Neural cell (in vitro differentiated cells): ENCODE measurements around the gene FLVCR1. TPM values are rescaled to one million over a fixed set of nuclear protein-coding genes. Genes with fewer than 3 reads are reported as not detected.

Experiments
- H2AFZ ChIP-seq: fragments of 200-600, 300-800 bp; sonication (generic), shearing (Covaris generic); 2 replicates; pipeline ENCODE4 v1.6.0; 2014; ENCODE audit warnings: low read depth, mild to moderate bottlenecking, antibody characterized with exemption, low read length, moderate library complexity
- H3F3A ChIP-seq: fragments of 200-600 bp; shearing (Covaris generic); 2 replicates; pipeline ENCODE4 v1.6.1; 2016; ENCODE audit warnings: mild to moderate bottlenecking, moderate library complexity, mixed read lengths, antibody characterized with exemption, low read length; ENCODE audit not compliant: insufficient read depth, poor library complexity, severe bottlenecking
- H3K27ac ChIP-seq: fragments of 200-600, 300-800 bp; sonication (generic), shearing (Covaris generic); 2 replicates; pipeline ENCODE4 v1.5.1; 2014; ENCODE audit warnings: mild to moderate bottlenecking, low read length, moderate library complexity
- H3K27me3 ChIP-seq: fragments of 300-800, 200-600 bp; sonication (generic), shearing (Covaris generic); 2 replicates; pipeline ENCODE4 v1.6.0; 2014; ENCODE audit warnings: mild to moderate bottlenecking, low read depth, low read length, moderate library complexity; ENCODE audit not compliant: insufficient read depth
- H3K36me3 ChIP-seq: fragments of 300-800, 200-600 bp; sonication (generic), shearing (Covaris generic); 2 replicates; pipeline ENCODE4 v1.5.1; 2014; ENCODE audit warnings: mild to moderate bottlenecking, antibody characterized with exemption, low read length, moderate library complexity; ENCODE audit not compliant: insufficient read depth
- H3K4me2 ChIP-seq: fragments of 300-800, 200-600 bp; sonication (generic), shearing (Covaris generic); 2 replicates; pipeline ENCODE4 v1.6.0; 2014; ENCODE audit warnings: mild to moderate bottlenecking, low read length
- H3K4me3 ChIP-seq: fragments of 300-800, 200-600 bp; sonication (generic), shearing (Covaris generic); 2 replicates; pipeline ENCODE4 v1.5.1; 2014; ENCODE audit warnings: mild to moderate bottlenecking, low read length, moderate library complexity
- H3K79me2 ChIP-seq: fragments of 200-600 bp; shearing (Covaris generic); replicated peaks from 2 replicates; pipeline ENCODE4 v1.6.0; 2014; ENCODE audit warnings: mild to moderate bottlenecking, low read length, moderate library complexity; ENCODE audit not compliant: insufficient read depth
- H3K9ac ChIP-seq: fragments of 300-800, 200-600 bp; sonication (generic), shearing (Covaris generic); 2 replicates; pipeline ENCODE4 v1.6.1; 2016; ENCODE audit warnings: mild to moderate bottlenecking, low read length, mixed read lengths
- H3K9me2 ChIP-seq: fragments of 200-600 bp; shearing (Covaris generic); 2 replicates; pipeline ENCODE4 v1.6.1; 2016; ENCODE audit warnings: mild to moderate bottlenecking, low read length, mixed read lengths; ENCODE audit not compliant: insufficient read depth
- H3K9me3 ChIP-seq: fragments of 200-600, 300-800 bp; sonication (generic), shearing (Covaris generic); 2 replicates; pipeline ENCODE4 v1.6.1; 2016; ENCODE audit warnings: mild to moderate bottlenecking, mixed run types, low read length, moderate library complexity, mixed read lengths
- H4K20me1 ChIP-seq: fragments of 200-600 bp; shearing (Covaris generic); 2 replicates; pipeline ENCODE4 v1.6.1; 2016; ENCODE audit warnings: mild to moderate bottlenecking, mixed run types; ENCODE audit not compliant: insufficient read depth
- CTCF ChIP-seq: fragments of 450-650 bp; IDR thresholded peaks from 2 replicates; pipeline ENCODE4 v1.5.1; 2014; ENCODE audit warnings: antibody characterized with exemption, mild to moderate bottlenecking, moderate library complexity; ENCODE audit not compliant: poor library complexity, severe bottlenecking
- EP300 ChIP-seq: fragments of 450-650 bp; conservative IDR thresholded peaks from 2 replicates; pipeline ENCODE4 v1.6.1; 2014; ENCODE audit warnings: antibody characterized with exemption, mild to moderate bottlenecking, moderate library complexity; ENCODE audit not compliant: poor library complexity, severe bottlenecking
- EZH2 ChIP-seq: fragments of 200-600, 300-800 bp; shearing (Covaris generic), sonication (generic); IDR thresholded peaks from 2 replicates; pipeline ENCODE4 v1.6.1; 2014; ENCODE audit warnings: antibody characterized with exemption, low read length, borderline replicate concordance, mild to moderate bottlenecking; ENCODE audit not compliant: insufficient read depth, poor library complexity, severe bottlenecking
- MXI1 ChIP-seq: fragments of 450-650 bp; conservative IDR thresholded peaks from 2 replicates; pipeline ENCODE4 v1.6.1; 2014; ENCODE audit warnings: antibody characterized with exemption, mild to moderate bottlenecking; ENCODE audit not compliant: poor library complexity, severe bottlenecking
- POLR2AphosphoS5 ChIP-seq: IDR thresholded peaks from 2 replicates; pipeline ENCODE4 v1.6.1; 2012
- RAD21 ChIP-seq: fragments of 450-650 bp; conservative IDR thresholded peaks from 2 replicates; pipeline ENCODE4 v1.6.1; 2014; ENCODE audit warnings: antibody characterized with exemption, mild to moderate bottlenecking, moderate library complexity
- REST ChIP-seq: IDR thresholded peaks from 2 replicates; pipeline ENCODE4 v1.6.1; 2012; ENCODE audit warnings: borderline replicate concordance
- SMC3 ChIP-seq: fragments of 450-650 bp; conservative IDR thresholded peaks from 2 replicates; pipeline ENCODE4 v1.6.1; 2014; ENCODE audit warnings: antibody characterized with exemption, mild to moderate bottlenecking, moderate library complexity; ENCODE audit not compliant: poor library complexity
- TAF1 ChIP-seq: IDR thresholded peaks from 2 replicates; pipeline ENCODE4 v1.6.1; 2012; ENCODE audit warnings: low read depth
- polyA plus RNA-seq: library from polyadenylated mRNA; depleted of rRNA; stranded (reverse); fragments of >200 nt; gene quantifications from 2 replicates; pipeline ENCODE4 v1.2.3, GENCODE V29; 2014

Gene FLVCR1
- polyA plus RNA-seq, 1 donor from 2014 or later: 37.8 TPM

DNA sequence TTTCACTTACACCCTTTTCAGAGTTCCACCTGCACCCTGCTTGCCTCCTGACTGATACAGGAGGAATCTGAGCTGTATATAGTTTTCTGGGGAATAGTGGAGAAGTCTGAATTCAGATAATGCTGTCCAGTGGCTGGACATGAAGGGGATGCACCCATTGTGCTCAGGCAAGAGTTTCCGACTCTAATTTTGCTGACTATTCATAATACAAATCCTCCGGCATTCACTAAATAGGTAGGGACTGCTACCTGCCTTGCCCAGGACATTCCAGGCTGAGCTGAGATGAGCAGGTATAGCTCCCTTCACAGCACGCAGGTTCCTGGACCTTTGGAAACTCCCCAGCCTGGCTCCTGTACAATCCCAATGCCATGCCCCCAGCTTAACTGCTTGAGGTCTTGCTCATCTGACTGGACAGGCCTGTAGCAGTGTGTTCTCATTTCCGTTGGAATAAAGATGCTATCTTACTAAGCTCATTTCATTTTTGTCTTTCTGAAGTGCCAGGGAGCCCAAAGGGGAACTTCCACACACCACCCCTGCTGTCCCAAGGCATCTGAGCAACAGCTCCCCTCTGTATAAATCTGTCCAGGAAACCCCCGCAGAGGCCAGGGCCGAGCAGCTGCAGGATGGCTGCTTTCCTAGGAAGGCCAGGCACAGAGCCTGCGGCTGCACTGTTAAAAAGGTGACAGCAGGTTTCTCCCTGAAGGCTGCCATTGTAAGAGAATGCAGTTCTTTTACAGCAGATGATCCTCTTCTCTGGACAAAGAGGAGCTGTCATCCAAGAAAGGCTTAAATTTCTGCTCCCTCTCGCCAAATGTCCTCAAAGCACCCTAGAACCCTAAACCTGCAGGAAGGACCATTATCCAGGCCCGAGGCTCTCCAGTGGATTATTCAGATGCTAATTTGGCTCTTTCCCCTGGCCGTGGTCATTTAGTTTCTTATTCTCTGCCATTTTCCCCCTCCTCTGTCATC is 70.5 kb downstream of the FLVCR1 start (continued):
- TF ChIP-seq EZH2: no peak

- no peak overlapping the region for H3K4me3 ChIP-seq
- H3K79me2 ChIP-seq: no peaks in the 10 kb centered on the region
- no peak overlapping the region for H3K9ac ChIP-seq
- no peak overlapping the region for H3K4me2 ChIP-seq
- no peaks in the 10 kb centered on the region for H3K9me3 ChIP-seq
- H3K36me3 ChIP-seq: no peaks in the 10 kb centered on the region
- no peak for TF ChIP-seq EZH2
- TF ChIP-seq CTCF: no peak
- TF ChIP-seq TAF1: no peak
- no peak for TF ChIP-seq SMC3
- no peak for TF ChIP-seq POLR2AphosphoS5
- no peak for TF ChIP-seq MXI1
- no peak for TF ChIP-seq RAD21
- no peak for TF ChIP-seq REST
- TF ChIP-seq EP300: no peak
- H3K27me3 ChIP-seq: no peaks in the 10 kb centered on the region
- H4K20me1 ChIP-seq: no peaks in the 10 kb centered on the region
- no peak overlapping the region for H3K27ac ChIP-seq
- H3F3A ChIP-seq: no peaks in the 10 kb centered on the region
- H3K9me2 ChIP-seq: no peaks in the 10 kb centered on the region
- H2AFZ ChIP-seq: no peak overlapping the region
Measured at GRCh38 chr1:212930986-212931678, 73.1 kb downstream of the FLVCR1 start.
